Endothelial cell of umbilical vein (primary cell): ENCODE measurements around the gene TMEM97.

Source experiments
- CTCF ChIP-seq, 2 donors: IDR thresholded peaks; 1 replicate in 1 of 2; 2 replicates in 1 of 2; pipeline ENCODE4 v1.5.1; 2011; ENCODE audit warnings: low read length in 2 of 2, mild to moderate bottlenecking in 2 of 2, moderate library complexity in 2 of 2, control low read depth in 1 of 2, inconsistent platforms in 1 of 2, low read depth in 1 of 2; ENCODE audit not compliant: insufficient read depth in 1 of 2; ENCODE audit errors: extremely low read depth in 1 of 2
- EZH2 ChIP-seq: IDR thresholded peaks from 2 replicates; pipeline ENCODE4 v1.6.1; 2012; ENCODE audit warnings: borderline replicate concordance, low read depth, mild to moderate bottlenecking, moderate library complexity, low read length, inconsistent platforms; ENCODE audit not compliant: severe bottlenecking
- POLR2A ChIP-seq: IDR thresholded peaks from 2 replicates; pipeline ENCODE4 v1.6.1; 2012; ENCODE audit warnings: low read depth, mild to moderate bottlenecking, control low read depth, low read length
- POLR2AphosphoS5 ChIP-seq: IDR thresholded peaks from 2 replicates; pipeline ENCODE4 v1.6.1; 2012; ENCODE audit warnings: low read depth, mild to moderate bottlenecking, control low read depth, low read length, moderate library complexity; ENCODE audit not compliant: insufficient read depth

- TF ChIP-seq CTCF (IDR thresholded peaks at IDR 0.05; ENCODE audit: extremely low read depth in 1 of 2, insufficient read depth in 1 of 2, low read depth in 1 of 2, low read length in 2 of 2): no peak
- peak; percentile 74 for TF ChIP-seq POLR2A
- TF ChIP-seq EZH2: no peak
- TF ChIP-seq POLR2AphosphoS5: no peak
These were observed 17.2 kb downstream of the TMEM97 start for GRCh38 chr17:28335959-28336871.
